Measurements from ENCODE around the gene MRPS23. TPM values are rescaled to one million over a fixed set of nuclear protein-coding genes. Genes with fewer than 3 reads are reported as not detected.

Gene MRPS23
- total and polyA plus RNA-seq, 2 of the 13 experiments (the other 11 are each of a cell fraction or from before 2014, with no cell fraction given): 63.2 to 181 TPM

GRCh38 chr17:57849874-57850754 is at the start of gene MRPS23 (continued):
- TF ChIP-seq THAP9 (CRISPR knock-in tag; IDR thresholded peaks at IDR 0.05; ENCODE audit: borderline replicate concordance) (peak; percentile 96; the same call in 1 of the 2 replicates), ZNF451 (CRISPR knock-in tag; IDR thresholded peaks at IDR 0.05) (peak; percentile 99), PBX2 (CRISPR knock-in tag; IDR thresholded peaks at IDR 0.05) (no peak; the same call in 1 of the 2 replicates), BCLAF1 (IDR thresholded peaks at IDR 0.05) (no peak)

Measured in HepG2 (cell line).